HG02759 (cell line): ENCODE measurements around the gene CNTNAP2.

Experiments
- ATAC-seq: cut with Tn5 transposase; IDR thresholded peaks from one replicate; pipeline ENCODE4 v1.9.1; 2021; ENCODE audit warnings: mild to moderate bottlenecking, moderate library complexity; ENCODE audit not compliant: unreplicated experiment

CNTNAP2 gene

GRCh38 chr7:146554556-146554955 is 438.0 kb downstream of the CNTNAP2 start:
- no peak for ATAC-seq

- ATAC-seq: no peak
Observed at GRCh38 chr7:146557971-146558469, 441.4 kb downstream of the CNTNAP2 start.

- no peak for ATAC-seq
Observed at GRCh38 chr7:146565872-146566271, 449.3 kb downstream of the CNTNAP2 start.

- ATAC-seq: no peak
Observed at GRCh38 chr7:146575903-146576302, 459.3 kb downstream of the CNTNAP2 start.

GRCh38 chr7:146591976-146592375 is 475.4 kb downstream of the CNTNAP2 start:
- no peak for ATAC-seq

- no peak for ATAC-seq
Observed at GRCh38 chr7:146606628-146607027, 490.0 kb downstream of the CNTNAP2 start.

GRCh38 chr7:146619641-146620040 is 503.0 kb downstream of the CNTNAP2 start:
- no peak for ATAC-seq

GRCh38 chr7:146626912-146627311 is 510.3 kb downstream of the CNTNAP2 start:
- ATAC-seq: no peak

- no peak for ATAC-seq
Observed at GRCh38 chr7:146635205-146636032, 518.8 kb downstream of the CNTNAP2 start.

GRCh38 chr7:146636033-146636356 is 519.4 kb downstream of the CNTNAP2 start:
- no peak for ATAC-seq

GRCh38 chr7:146636581-146636980 is 520.0 kb downstream of the CNTNAP2 start:
- no peak for ATAC-seq

- no peak for ATAC-seq
Observed at GRCh38 chr7:146639291-146639690, 522.7 kb downstream of the CNTNAP2 start.

GRCh38 chr7:146641491-146641890 is 524.9 kb downstream of the CNTNAP2 start:
- ATAC-seq: no peak

GRCh38 chr7:146645383-146645976 is 528.9 kb downstream of the CNTNAP2 start:
- no peak for ATAC-seq

GRCh38 chr7:146647445-146647844 is 530.8 kb downstream of the CNTNAP2 start:
- ATAC-seq: no peak

GRCh38 chr7:146652176-146652575 is 535.6 kb downstream of the CNTNAP2 start:
- no peak for ATAC-seq

GRCh38 chr7:146654048-146654447 is 537.4 kb downstream of the CNTNAP2 start:
- ATAC-seq: no peak

- no peak for ATAC-seq
Observed at GRCh38 chr7:146655928-146656797, 539.6 kb downstream of the CNTNAP2 start.

GRCh38 chr7:146656988-146657387 is 540.4 kb downstream of the CNTNAP2 start:
- ATAC-seq: no peak

- no peak for ATAC-seq
Observed at GRCh38 chr7:146658604-146659003, 542.0 kb downstream of the CNTNAP2 start.

- ATAC-seq: no peak
Observed at GRCh38 chr7:146659732-146660131, 543.1 kb downstream of the CNTNAP2 start.
